PFSK-1 (cell line): ENCODE results near the gene CALML4.

Experiments used
- POLR2AphosphoS5 ChIP-seq: IDR thresholded peaks from 2 replicates; pipeline ENCODE4 v1.6.1; 2012; ENCODE audit warnings: low read depth, mild to moderate bottlenecking, control low read depth, low read length, moderate library complexity
- SIN3A ChIP-seq: IDR thresholded peaks from 2 replicates; pipeline ENCODE4 v1.6.1; 2012; ENCODE audit warnings: mild to moderate bottlenecking, low read length, moderate library complexity, borderline replicate concordance; ENCODE audit not compliant: insufficient read depth
- TAF1 ChIP-seq: IDR thresholded peaks from 2 replicates; pipeline ENCODE4 v1.6.1; 2012; ENCODE audit warnings: low read length, control low read depth, borderline replicate concordance; ENCODE audit not compliant: insufficient read depth

GRCh38 chr15:68150187-68150586 is 54.9 kb downstream of the CALML4 start:
- TF ChIP-seq TAF1 = no peak
- TF ChIP-seq SIN3A = no peak
- TF ChIP-seq POLR2AphosphoS5 = no peak
